Cortex of kidney (tissue), 1 donor: ENCODE measurements around the gene CCL19.

ENCODE experiments used
- DNase-seq: peaks from one replicate; lab custom pipeline; 2025; lab: John Stamatoyannopoulos, UW

The CCL19 gene

GRCh38 chr9:34662526-34663302 lies 28.4 kb downstream of the CCL19 start, which contains the start of gene CCL27:
Gene CCL27, minus strand, starts transcription at chr9:34662657. Its CDS starts 24 bp downstream, at chr9:34662633.
- DNase-seq = no peak

- DNase-seq = no peak
Measured at GRCh38 chr9:34659592-34660253, 31.4 kb downstream of the CCL19 start.

DNA sequence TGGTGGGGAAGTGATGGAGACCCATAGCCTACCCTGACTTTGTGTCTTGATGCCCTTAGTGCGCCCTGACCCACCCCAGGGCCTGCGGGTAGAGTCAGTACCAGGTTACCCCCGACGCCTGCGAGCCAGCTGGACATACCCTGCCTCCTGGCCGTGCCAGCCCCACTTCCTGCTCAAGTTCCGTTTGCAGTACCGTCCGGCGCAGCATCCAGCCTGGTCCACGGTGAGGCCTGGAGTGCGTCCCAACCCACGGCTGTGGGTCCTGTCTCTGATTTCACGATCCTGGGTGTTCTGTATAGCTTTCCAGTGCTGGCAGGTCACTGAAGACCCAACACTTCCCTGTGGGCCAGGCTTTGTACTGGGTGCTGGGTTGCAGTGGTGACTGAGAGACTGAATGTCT lies 32.6 kb downstream of the CCL19 start:
- DNase-seq = no peak

GRCh38 chr9:34656992-34657391 lies 34.1 kb downstream of the CCL19 start:
- DNase-seq = no peak

GRCh38 chr9:34655394-34655793 lies 35.7 kb downstream of the CCL19 start:
- no peak for DNase-seq

DNA sequence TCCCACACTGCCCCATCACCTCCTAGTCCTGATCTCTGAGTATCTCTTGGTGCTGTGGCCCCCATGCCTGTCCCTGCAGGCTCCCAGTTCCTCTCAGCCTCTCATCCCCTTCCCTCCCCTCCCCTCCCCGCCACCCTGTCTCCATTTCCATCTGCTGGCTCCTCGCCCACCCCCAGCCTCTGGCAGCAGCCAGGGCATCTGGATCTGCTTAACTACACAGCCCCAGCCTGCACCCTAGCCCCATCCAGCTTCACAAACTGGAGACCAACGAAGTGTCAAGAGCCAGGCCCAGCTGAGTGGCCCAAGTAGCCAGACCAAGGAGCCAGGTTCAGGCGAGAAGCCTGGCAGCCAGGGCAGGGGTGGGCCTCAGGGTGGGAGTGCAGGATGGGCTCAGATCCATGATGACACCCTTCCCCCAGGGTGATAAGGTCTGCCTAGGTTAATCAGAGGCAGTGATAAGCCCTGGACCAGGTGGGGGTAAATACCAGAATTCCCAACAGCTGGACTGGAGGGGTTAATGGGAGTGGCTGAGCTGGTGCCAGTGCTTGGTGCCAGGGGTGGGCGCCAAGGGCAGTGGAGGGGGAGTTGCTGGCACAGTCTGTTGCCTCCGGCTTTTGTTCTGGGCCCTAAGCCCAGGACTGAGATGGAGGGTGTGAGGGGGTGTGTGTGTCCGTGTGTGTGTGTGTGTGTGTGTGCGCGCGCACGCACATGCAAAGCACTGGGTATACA lies 36.6 kb downstream of the CCL19 start:
- no peak for DNase-seq

DNA sequence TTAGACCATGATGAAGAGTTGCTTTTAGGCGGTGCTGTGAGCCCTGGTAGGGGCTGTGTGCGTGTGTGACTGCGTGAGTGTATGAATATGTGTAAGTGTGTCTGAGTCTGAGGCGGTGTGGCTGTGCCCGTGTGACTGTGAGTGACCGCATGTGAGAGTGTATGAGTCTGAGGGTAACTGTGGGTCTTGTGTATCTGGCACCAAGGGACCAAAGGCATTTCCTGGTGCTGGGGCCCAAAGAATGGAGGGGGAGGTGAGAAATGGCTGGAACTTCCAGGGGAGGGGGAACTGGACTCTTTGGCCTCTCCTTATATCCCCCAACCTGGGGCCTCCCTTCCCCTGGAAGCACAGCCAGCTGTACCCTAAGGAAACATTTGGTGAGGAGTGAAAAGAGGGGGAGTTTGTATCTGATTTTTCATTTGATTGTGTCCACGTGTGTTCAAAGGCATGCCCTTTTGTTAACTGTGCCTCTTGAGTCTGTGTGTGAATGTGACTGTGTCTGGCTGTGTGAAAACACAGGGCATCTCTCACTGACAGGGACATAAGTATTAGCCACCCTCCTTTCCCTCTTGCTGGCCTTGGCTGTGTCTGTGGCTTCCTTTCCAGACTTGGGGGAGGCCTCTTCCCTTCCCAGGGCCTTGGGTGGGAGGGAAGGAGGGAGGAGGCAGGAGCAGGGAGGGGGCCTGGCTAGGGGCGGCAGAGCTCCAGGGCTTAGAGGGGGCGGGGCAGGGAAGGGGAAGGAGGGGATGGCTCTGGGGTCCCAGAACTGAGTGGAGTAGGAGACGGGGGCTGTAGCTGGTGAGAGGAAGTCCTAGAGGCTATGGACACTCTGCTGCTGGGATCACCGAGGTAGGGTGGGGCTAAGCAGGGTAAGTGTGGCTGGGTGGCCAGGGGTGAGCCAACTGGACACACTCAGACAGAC lies 37.7 kb downstream of the CCL19 start:
- no peak for DNase-seq

DNA sequence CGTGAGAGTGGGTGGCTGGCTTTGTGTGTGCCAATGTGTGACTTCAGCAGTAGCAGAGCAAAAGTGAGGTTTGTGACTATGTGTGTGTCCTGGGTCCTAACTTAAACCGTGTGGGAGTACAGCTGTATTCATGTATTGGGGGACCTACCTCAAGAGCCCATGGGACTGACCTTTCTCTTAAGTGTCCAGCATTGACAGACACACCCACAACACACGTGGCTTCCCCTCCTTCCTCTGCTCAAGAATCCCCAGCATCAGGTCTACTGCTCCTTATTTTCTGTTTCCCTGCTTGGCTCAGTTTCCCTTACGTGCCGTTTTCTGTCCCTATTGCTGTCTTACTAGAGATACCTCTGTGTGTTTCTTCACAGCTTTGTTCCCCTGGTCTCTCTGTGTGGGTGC lies 38.5 kb downstream of the CCL19 start:
- DNase-seq = no peak

- no peak for DNase-seq
Measured at GRCh38 chr9:34651876-34652601, 39.0 kb downstream of the CCL19 start, which contains the start of gene IL11RA. Gene IL11RA, plus strand, starts transcription at chr9:34652185. Its CDS starts 3,033 bp downstream, at chr9:34655218.

DNA sequence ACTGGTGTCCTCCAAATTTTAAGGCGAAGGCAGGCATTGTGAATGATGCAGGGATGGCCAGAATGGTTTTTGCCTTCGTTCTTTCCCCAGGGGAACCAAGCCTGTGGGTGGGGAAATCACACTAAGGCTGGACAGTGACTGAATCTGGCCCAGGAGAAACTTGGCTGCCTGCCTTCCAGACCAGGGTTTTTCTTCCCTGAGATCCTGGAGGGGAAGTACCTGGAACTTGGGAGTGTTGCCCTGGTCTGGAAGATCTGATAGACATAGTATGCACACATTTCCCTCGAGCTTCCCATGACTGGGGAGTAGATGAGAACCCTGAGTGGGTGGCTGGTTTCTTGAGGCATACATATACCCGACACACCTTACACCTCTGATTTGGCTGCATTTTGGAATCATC lies 39.8 kb downstream of the CCL19 start:
- DNase-seq = no peak

DNA sequence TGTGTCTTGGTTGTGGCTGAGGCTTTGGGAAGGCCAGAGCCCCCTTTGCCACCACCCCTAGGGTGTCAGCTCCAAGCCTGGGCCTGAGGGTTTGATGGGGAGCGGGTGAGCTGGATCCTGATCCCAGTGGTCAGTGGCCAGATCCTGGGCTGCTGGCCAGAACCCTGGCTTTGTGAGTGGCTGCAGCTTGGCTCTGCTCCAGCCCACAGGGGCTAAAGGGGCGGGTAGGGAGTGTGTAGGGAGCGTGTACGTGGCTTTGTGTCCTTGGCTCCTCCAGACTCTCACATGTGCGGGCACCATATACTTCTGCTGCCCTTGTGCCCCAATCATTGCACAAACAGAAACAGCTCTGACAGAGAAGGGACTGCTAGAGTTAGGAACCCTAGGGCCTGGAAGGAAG lies 40.3 kb downstream of the CCL19 start:
- no peak for DNase-seq

GRCh38 chr9:34648673-34649072 lies 42.4 kb downstream of the CCL19 start:
- no peak for DNase-seq

GRCh38 chr9:34647651-34648050 lies 43.4 kb downstream of the CCL19 start:
- DNase-seq = no peak

- DNase-seq = no peak
Measured at GRCh38 chr9:34647084-34647403, 44.0 kb downstream of the CCL19 start.

GRCh38 chr9:34646211-34647083 lies 44.6 kb downstream of the CCL19 start, which contains the start of gene GALT:
Gene GALT, plus strand, starts transcription at chr9:34646675. Its CDS starts 30 bp downstream, at chr9:34646705.
- DNase-seq = peak; percentile 23

DNA sequence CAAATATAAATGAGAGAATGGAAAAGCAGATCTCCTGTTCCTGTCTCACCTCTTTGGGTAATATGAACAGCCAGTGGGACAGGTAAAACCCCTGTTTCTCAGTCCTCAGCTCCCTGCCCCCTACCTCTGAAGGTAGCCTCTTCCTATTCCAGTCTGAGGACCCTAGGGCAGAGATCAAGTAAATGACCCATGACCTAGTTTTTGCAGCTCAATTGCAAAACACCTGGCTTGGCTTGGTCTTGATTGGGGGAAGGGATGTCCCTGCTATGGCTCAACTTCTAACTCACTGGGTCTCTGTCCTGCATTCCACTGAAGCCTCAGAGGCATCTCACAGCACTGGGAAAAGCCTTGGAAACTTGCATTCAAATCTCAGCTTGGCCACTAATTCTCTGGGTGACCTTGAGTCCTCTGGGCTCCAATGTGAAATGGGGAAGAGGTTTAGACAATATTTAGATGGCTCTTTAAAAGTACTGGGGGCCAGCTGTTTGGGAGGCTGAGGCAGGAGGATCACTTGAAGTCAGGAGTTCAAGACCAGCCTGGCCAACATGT lies 46.2 kb downstream of the CCL19 start:
- no peak for DNase-seq

GRCh38 chr9:34642679-34643078 lies 48.4 kb downstream of the CCL19 start:
- no peak for DNase-seq
